Epidermal melanocyte (primary cell): ENCODE measurements around the gene OGFR.
"Not testable (repeated sequence)": the region's sequence is repeated elsewhere in the genome, so short reads cannot be mapped to it uniquely, and the experiment has no call there.

ENCODE experiments used
- DNase-seq: peaks from one replicate; pipeline ENCODE4 v3.0.0; 2011; ENCODE audit warnings: low spot score; ENCODE audit not compliant: insufficient read length

The OGFR gene

GRCh38 chr20:62839261-62839660, 34.6 kb downstream of the OGFR start:
- DNase-seq, result no peak

GRCh38 chr20:62839816-62840215, 35.2 kb downstream of the OGFR start:
- no peak for DNase-seq

- DNase-seq, result no peak
Observed at GRCh38 chr20:62840244-62841197, 35.9 kb downstream of the OGFR start.

GRCh38 chr20:62841705-62842212, 37.1 kb downstream of the OGFR start:
- no peak for DNase-seq

GRCh38 chr20:62843656-62844055, 39.0 kb downstream of the OGFR start:
- DNase-seq, result no peak

GRCh38 chr20:62844182-62844581, 39.5 kb downstream of the OGFR start:
- DNase-seq, result no peak

- no peak for DNase-seq
Observed at GRCh38 chr20:62845416-62846160, 41.0 kb downstream of the OGFR start.

GRCh38 chr20:62846166-62846890, 41.7 kb downstream of the OGFR start:
- no peak for DNase-seq

- DNase-seq, result not testable (repeated sequence)
Observed at GRCh38 chr20:62848917-62849316, 44.3 kb downstream of the OGFR start.

GRCh38 chr20:62849431-62849830, 44.8 kb downstream of the OGFR start:
- no peak for DNase-seq

- no peak for DNase-seq
Observed at GRCh38 chr20:62850333-62850974, 45.8 kb downstream of the OGFR start.

- no peak for DNase-seq
Observed at GRCh38 chr20:62852196-62852595, 47.6 kb downstream of the OGFR start.

GRCh38 chr20:62852841-62853240, 48.2 kb downstream of the OGFR start:
- DNase-seq, result no peak

- DNase-seq, result not testable (repeated sequence)
Observed at GRCh38 chr20:62853304-62853703, 48.7 kb downstream of the OGFR start.

GRCh38 chr20:62854121-62854520, 49.5 kb downstream of the OGFR start:
- no peak for DNase-seq

GRCh38 chr20:62855120-62855519, 50.5 kb downstream of the OGFR start:
- no peak for DNase-seq

GRCh38 chr20:62856931-62857619, 52.4 kb downstream of the OGFR start:
- no peak for DNase-seq

GRCh38 chr20:62858058-62858830, 53.6 kb downstream of the OGFR start:
- DNase-seq, result no peak

GRCh38 chr20:62859721-62860120, 55.1 kb downstream of the OGFR start:
- DNase-seq, result no peak
